ENCODE measurements around the gene GINM1. TPM values are rescaled to one million over a fixed set of nuclear protein-coding genes. Genes with fewer than 3 reads are reported as not detected.

GINM1 gene
- 47.3 and 49.5 TPM in 2 replicates for total RNA-seq

DNA sequence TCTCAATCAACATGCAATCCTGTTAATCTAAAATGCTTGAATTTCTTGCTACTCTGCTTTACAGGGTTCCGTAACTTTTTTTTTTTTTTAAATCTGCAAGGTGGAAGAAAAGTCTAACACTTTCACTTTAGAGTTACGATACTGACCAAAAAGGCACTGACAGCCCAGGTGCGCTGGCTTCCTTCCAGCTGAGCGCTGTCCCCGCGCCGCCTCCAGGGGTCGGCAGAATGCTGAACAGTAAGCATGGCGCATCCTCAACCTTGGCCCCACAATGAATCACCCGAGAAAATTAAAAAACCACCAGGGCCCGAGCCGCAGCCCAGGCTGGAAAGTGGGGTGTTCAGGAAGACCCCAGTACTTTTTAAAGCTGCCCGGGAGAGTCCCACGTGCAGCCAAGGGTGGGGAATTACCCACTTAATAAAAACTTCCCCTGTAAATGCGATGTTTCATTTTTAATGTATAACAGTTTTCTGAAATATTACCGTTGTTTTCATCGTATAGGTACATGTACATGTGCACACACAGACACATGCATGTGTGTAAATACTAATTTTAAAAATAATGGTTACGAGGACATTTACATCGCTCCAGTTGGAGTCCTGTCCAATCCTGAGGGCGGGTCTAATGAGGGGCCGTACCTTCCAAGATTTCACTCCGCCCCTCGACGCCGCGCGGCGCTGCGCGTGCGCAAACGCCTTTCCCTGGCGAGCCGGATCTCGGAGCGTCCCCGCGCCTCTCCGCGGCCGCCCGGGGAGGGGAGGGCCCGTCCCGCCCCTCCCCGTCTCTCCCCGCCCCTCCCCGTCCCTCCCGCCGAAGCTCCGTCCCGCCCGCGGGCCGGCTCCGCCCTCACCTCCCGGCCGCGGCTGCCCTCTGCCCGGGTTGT lies at the start of gene GINM1:
GINM1 (plus strand) TSS at position 849 of the 883 bp plus-strand sequence. CDS start 40 bp downstream, outside the sequence.
- peak; percentile 52 for DNase-seq (ENCODE audit: extremely low read depth, low read depth, low spot score)

DNA sequence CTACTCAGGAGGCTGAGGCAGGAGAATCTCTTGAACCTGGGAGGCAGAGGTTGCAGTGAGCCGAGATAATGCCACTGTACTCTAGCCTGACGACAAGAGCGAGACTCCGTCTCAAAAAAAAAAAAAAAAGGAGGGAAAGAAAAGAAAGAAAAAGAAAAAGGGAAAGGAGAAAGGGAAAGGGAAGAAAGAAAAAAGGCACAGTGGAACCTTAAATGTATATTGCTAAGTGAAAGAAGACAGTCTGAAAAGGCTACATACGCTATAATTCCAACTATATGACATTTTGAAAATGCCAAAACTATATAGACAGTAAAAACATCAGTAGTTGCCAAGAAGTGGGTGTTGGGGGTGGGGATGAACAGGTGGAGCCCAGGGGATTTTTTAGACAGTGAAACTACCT lies 36.5 kb upstream of the GINM1 start:
- no peak for DNase-seq (ENCODE audit: extremely low read depth, low read depth, low spot score)

- no peak for DNase-seq (ENCODE audit: extremely low read depth, low read depth, low spot score)
Observed at GRCh38 chr6:149534742-149535141, 31.4 kb upstream of the GINM1 start.

- no peak for DNase-seq (ENCODE audit: extremely low read depth, low read depth, low spot score)
Observed at GRCh38 chr6:149541139-149541538, 25.0 kb upstream of the GINM1 start.

DNA sequence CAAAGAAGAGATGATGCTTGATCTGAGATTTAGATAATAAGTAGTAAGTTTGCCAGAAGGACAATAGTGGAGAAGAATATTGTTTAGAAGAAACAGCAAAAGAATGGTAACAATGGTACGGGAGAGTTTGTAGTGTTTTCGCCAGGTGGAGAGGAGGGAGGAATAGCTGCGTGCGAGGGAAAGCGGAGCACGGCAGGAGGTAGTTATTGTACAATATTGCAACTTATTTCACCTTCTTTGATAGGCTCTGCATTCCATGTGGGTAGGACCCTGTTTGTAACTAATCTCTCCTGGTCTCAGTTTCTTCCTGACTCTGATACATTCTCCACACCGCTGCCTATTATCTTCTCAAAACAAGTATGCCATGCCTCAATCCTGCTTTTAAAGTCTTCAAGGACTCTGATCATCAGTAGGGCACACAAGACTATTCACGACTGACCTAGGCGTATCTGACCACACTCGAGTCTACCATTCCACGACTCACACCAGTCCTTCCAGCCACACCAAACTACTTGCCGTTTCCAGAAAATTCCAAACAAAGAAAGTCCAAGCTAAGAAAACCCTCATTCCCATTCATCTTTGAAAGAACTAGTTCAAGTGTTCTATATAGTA lies 21.4 kb upstream of the GINM1 start:
- no peak for DNase-seq (ENCODE audit: extremely low read depth, low read depth, low spot score)

- DNase-seq (ENCODE audit: extremely low read depth, low read depth, low spot score), result no peak
Observed at GRCh38 chr6:149545258-149545753, 20.9 kb upstream of the GINM1 start.

- DNase-seq (ENCODE audit: extremely low read depth, low read depth, low spot score), result peak; percentile 36
Observed at GRCh38 chr6:149545754-149546471, 20.3 kb upstream of the GINM1 start, which contains the start of gene PPIL4. Gene PPIL4 (minus strand): TSS chr6:149546043. CDS start chr6:149546005, 38 bp downstream.

DNA sequence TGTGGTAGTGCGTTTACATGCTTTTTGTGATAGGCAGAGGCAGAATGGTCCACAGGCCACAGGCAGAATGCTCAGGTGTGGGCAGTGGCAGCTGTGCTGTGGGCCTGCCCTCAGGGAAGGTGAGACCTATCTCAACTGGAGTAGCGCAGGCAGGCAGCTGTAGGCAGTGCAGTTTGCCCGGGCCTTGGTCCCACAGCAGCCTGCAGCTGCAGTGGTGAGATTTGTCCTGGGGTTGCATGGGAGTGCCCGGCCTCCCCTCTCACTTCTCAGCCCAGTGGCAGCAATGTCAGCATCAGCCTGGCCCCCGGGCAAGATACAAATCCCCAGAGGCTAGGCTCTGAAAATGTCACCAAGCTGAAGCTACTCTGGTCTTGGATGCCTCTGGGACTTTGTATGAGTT lies 14.3 kb upstream of the GINM1 start:
- no peak for DNase-seq (ENCODE audit: extremely low read depth, low read depth, low spot score)

- no peak for DNase-seq (ENCODE audit: extremely low read depth, low read depth, low spot score)
Observed at GRCh38 chr6:149558029-149558428, 8.1 kb upstream of the GINM1 start.

GRCh38 chr6:149559389-149559788 lies 6.8 kb upstream of the GINM1 start:
- no peak for DNase-seq (ENCODE audit: extremely low read depth, low read depth, low spot score)

DNA sequence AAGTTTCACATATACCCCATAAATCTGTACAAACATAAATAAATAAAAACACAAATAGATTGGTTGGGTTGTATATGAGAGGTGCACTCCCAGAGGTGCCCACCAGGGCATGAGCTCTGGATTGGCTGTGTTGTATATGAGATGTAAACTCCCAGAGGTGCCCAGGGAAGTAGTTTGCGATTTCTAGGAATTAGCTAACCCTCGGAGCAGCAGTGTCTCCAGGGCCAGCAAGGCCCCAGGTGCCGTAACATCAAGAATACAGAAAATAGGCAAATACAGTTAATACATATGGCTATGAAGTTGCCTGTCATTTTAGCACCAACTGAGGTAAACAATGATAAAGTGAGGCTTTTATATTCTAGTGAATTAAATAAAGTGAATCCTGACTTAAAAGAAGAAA lies 5.4 kb upstream of the GINM1 start:
- no peak for DNase-seq (ENCODE audit: extremely low read depth, low read depth, low spot score)

GRCh38 chr6:149563203-149563927 lies 2.8 kb upstream of the GINM1 start:
- DNase-seq (ENCODE audit: extremely low read depth, low read depth, low spot score), result no peak

DNA sequence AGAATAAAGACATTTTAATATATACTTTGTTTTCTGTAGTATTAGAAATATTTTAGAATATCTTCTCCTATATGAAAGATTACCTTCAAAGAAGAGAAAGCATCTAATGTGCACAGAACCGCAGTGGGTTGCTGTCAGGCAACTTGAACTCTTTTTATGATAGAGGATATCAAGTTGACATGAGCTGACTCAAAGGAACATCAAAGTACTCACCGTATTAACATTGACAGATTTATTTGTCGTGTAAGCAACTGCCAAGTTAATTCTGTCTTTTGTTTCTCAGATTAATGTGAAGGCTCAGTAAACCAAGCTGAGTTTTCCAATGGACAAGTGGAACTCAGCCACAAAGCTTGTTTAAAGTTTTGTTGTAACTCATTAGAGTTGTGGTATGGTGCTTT lies 2.2 kb upstream of the GINM1 start:
- DNase-seq (ENCODE audit: extremely low read depth, low read depth, low spot score), result no peak

GRCh38 chr6:149566410-149567193 lies 427 bp downstream of the GINM1 start:
- no peak for DNase-seq (ENCODE audit: extremely low read depth, low read depth, low spot score)

DNA sequence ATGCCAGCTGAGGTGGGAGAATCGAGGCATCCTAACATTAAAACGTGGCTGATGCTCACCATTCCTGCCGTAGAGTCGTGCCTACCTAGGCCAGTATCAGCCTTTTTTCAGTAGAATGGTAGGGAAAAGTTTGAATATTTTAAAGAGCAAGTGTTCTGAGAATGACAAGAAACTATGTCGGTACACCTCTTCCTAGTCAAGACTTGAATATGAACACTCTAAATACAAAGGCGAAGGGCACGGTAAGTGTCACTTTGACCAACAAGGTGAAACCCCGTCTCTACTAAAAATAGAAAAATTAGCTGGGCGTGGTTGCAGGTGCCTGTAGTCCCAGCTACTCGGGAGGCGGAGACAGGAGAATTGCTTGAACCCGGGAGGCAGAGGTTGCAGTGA lies 1.0 kb downstream of the GINM1 start:
- no peak for DNase-seq (ENCODE audit: extremely low read depth, low read depth, low spot score)

DNA sequence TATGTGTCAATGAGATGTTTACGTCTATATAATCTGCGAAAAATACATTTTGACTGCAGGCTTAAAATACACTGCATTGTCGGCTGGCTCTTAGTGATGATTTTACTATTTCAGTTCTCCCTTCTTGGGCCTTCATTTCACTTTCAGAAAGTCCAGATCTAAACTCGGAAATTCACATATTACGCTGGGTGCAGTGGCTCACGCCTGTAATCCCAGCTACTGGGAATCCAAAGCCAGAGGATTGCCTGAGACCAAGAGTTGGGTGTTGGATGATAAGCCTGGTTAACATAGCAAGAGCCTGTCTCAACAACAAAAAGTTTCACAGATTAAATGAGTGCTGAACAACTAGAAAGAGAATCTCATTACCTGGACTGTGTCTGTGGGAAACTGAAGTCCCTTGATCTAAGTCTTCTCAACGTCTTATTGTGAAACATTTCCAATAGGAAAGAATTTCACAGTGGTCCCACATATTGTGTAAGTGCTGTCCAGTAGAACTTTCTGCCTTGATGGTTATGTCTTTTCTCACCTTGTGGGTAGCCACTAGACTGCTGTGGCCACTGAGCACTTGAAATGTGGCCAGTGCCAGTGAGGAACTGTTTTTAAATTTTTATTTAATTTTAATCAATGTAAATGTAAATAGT lies 1.9 kb downstream of the GINM1 start:
- DNase-seq (ENCODE audit: extremely low read depth, low read depth, low spot score), result no peak

DNA sequence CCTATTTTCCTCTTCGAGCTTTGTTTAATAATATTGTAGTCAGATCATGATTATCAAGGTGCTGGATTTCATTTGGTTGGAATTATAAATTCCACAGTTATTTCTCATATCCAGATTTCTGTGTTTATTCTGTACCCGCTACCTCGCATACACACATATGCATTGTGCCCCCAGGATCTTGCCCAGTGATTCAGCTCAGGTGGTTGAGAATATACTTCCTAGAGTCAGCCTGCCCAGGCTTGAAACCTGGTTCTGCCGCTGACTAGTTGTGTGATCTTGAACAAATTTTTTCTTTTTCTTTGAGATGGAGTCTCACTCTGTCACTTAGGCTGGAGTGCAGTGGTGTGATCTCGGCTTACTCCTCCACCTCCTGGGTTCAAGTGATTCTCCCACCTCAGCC lies 14.7 kb downstream of the GINM1 start:
- DNase-seq (ENCODE audit: extremely low read depth, low read depth, low spot score), result no peak

GRCh38 chr6:149581349-149581748 lies 15.2 kb downstream of the GINM1 start:
- no peak for DNase-seq (ENCODE audit: extremely low read depth, low read depth, low spot score)

- no peak for DNase-seq (ENCODE audit: extremely low read depth, low read depth, low spot score)
Observed at GRCh38 chr6:149586149-149586548, 20.0 kb downstream of the GINM1 start.
